Measurements from ENCODE around the gene CENATAC. TPM values are rescaled to one million over a fixed set of nuclear protein-coding genes. Genes with fewer than 3 reads are reported as not detected.
"Not testable (repeated sequence)": the region's sequence is repeated elsewhere in the genome, so short reads cannot be mapped to it uniquely, and the experiment has no call there.

CENATAC gene
- total RNA-seq, 4 donors from 2014 or later = 22.2 to 55.2 (median 30.8) TPM

DNA sequence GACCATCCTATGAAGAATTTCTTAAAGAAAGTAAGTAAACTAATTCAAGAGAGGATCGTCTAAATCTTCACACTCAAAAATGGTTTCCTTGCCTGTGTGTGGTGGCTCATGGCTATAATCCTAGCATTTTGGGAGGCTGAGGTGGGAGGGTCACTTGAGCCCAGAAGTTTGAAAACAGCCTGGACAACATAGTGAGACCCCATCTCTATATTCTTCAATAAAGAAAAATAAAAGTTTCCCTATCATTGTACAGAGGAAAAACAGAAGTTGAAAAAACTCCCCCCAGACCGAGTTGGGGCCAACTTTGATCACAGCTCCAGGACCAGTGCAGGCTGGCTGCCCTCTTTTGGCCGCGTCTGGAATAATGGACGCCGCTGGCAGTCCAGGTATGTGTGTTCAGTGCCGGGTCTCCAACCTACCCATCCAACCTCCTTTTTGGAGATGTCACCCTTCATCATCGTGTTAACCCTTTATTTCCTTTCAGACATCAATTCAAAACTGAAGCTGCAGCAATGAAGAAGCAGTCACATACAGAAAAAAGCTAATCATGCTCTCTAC lies 17.2 kb downstream of the CENATAC start:
- no peak for DNase-seq (ENCODE audit: extremely low spot score)
- 60% methylated on average over 8 of the region's 8 CpGs for WGBS
- TF ChIP-seq CTCF (IDR thresholded peaks at IDR 0.05) = no peak
- no peak for TF ChIP-seq POLR2AphosphoS5 (IDR thresholded peaks at IDR 0.05)
- TF ChIP-seq EP300 (IDR thresholded peaks at IDR 0.05) = no peak
- no peak for TF ChIP-seq POLR2A (IDR thresholded peaks at IDR 0.05; ENCODE audit: low read depth)
- intact Hi-C loops (cut with DNase I) = no loop called here
- no peaks in the 10 kb centered on the region for H3K9me3 ChIP-seq
- H3K27me3 ChIP-seq = no peaks in the 10 kb centered on the region
- peaks cover 28 to 38% (median 34%) of the 10 kb centered on the region in 4 donors for H3K4me1 ChIP-seq
- H3K36me3 ChIP-seq = peaks cover 54 to 68% (median 61%) of the 10 kb centered on the region in 4 donors
- H3K27ac ChIP-seq (replicated peaks in 1 of 4) = peak overlapping the region in 1 of 4 donors; percentile 52
- H3K4me3 ChIP-seq = no peak overlapping the region

DNA sequence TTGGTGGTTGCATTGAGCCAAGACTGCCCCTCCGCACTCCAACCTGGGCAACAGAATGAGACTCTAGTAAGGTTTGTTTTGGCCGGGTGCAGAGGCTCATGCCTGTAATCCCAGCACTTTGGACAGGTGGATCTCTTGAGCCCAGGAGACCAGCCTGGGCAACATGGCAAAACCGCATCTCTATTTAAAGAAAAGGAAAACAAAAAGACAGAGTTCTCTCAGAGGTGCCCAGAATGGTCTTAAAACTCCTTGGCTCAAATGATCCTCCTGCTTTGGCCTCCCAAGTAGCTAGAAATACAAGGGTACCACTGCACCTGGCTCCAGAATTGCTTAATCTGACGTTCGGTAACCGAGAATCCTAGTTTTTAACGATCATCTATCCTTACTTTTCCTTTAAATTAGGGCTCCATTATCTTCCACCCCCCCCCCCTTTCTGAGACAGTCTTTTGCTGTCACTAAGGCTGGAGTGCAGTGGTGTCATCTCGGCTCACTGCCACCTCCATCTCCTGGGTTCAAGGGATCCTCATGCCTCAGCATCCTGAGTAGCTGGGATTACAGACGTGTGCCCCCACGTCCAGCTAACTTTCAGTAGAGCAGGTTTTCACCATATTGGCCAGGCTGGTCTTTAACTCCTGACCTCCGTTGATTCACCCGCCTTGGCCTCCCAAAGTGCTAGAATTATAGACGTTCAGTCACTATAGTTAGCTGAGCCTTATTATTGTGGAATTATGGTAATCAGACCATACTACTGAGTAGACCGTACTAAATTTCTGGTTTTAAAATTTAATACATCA lies 18.5 kb downstream of the CENATAC start:
- peak overlapping the region; percentile 91 to 95 (median 93) for H3K27ac ChIP-seq (replicated peaks in 1 of 4)
- peaks cover 47 to 67% (median 56%) of the 10 kb centered on the region in 4 donors for H3K36me3 ChIP-seq
- TF ChIP-seq EP300 (IDR thresholded peaks at IDR 0.05) = no peak
- TF ChIP-seq POLR2A (IDR thresholded peaks at IDR 0.05; ENCODE audit: low read depth) = no peak
- TF ChIP-seq CTCF (IDR thresholded peaks at IDR 0.05) = no peak
- TF ChIP-seq POLR2AphosphoS5 (IDR thresholded peaks at IDR 0.05) = no peak
- DNase-seq (ENCODE audit: extremely low spot score) = no peak
- peak overlapping the region in 2 of 4 donors; percentile 70 to 78 for H3K4me3 ChIP-seq
- H3K27me3 ChIP-seq = no peaks in the 10 kb centered on the region
- H3K4me1 ChIP-seq = peaks cover 36 to 50% (median 46%) of the 10 kb centered on the region in 4 donors
- WGBS = 72% methylated on average over 14 of the region's 14 CpGs
- H3K9me3 ChIP-seq = no peaks in the 10 kb centered on the region
- intact Hi-C loops (cut with DNase I) = no loop called here

- intact Hi-C loops (cut with DNase I); H3K27me3 ChIP-seq; DNase-seq (ENCODE audit: extremely low spot score); H3K9me3 ChIP-seq: not testable (repeated sequence)
- Histone ChIP-seq H3K36me3 (peaks cover 49 to 67% (median 56%) of the 10 kb centered on the region in 4 donors), H3K4me3 (peak overlapping the region; percentile 70 to 99 (median 78)), H3K4me1 (peaks cover 36 to 55% (median 52%) of the 10 kb centered on the region in 4 donors), H3K27ac (replicated peaks in 1 of 4) (peak overlapping the region; percentile 91 to 95 (median 93))
- WGBS = 3% methylated on average over 10 of the region's 10 CpGs
Measured at GRCh38 chr11:119017377-119017776, 19.4 kb downstream of the CENATAC start.

DNA sequence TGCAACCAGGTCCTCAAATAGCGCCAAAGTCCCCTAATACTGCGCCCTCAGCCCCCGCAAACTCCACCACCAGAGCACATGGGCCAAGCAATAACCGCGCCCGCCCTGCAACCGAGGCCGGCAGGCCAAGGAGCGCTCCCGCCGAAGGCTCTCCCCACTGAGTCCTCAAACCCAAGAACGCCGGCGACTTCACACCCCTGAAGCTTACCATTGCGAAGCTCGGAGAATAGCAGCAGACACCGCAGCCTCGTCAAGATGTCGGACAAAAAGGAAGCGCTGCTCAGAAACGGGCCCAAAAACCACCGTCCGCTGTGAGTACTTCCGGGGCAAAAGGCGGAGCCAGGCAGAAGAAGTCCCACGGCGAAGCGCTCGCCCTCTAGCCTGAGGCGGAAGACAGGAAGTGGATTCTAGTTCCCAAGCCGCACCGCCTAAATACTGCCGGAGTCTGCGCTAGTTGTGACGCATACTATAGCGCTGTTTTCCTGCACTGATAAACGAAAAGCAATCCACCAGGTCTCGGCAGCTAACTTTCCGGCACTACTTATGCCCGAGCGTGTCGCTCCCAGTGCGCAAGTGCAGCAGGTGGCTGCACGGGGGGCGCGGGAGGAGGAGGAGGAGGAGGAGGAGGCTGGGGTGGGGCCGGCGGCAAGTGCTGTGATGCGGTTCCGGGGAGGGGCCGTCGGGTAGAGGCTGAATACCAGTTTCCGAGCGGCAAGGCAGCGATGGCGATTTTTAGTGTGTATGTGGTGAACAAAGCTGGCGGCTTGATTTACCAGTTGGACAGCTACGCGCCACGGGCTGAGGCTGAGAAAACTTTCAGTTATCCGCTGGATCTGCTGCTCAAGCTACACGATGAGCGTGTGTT lies 20.4 kb downstream of the CENATAC start, which contains the start of the genes RPS25 and TRAPPC4:
RPS25 (minus strand) TSS at position 270 of the 865 bp plus-strand sequence; CDS start at position 211, 59 bp downstream.
TRAPPC4 (plus strand) TSS at position 693 of the 865 bp plus-strand sequence; CDS start at position 723, 30 bp downstream.
- WGBS = under 1% methylated on average over 61 of the region's 63 CpGs

More for the DNA sequence above, 20.4 kb downstream of the CENATAC start, which contains the start of the genes RPS25 and TRAPPC4:
- DNase-seq (ENCODE audit: extremely low spot score) = peak; percentile 98
- peak within 1 kb of the TSS; percentile 70 to 99 (median 78) for H3K4me3 ChIP-seq
- H3K27me3 ChIP-seq = no peaks in the 10 kb centered on the region
- TF ChIP-seq POLR2AphosphoS5 (IDR thresholded peaks at IDR 0.05) = peak; percentile 93 to 94
- TF ChIP-seq CTCF (IDR thresholded peaks at IDR 0.05) = no peak
- TF ChIP-seq POLR2A (IDR thresholded peaks at IDR 0.05; ENCODE audit: low read depth) = peak; percentile 80
- TF ChIP-seq EP300 (IDR thresholded peaks at IDR 0.05) = no peak
- H3K9me3 ChIP-seq = no peaks in the 10 kb centered on the region
- intact Hi-C loops (cut with DNase I) = no loop called here
- peak within 1 kb of the TSS; percentile 91 to 95 (median 93) for H3K27ac ChIP-seq (replicated peaks in 1 of 4)
- H3K4me1 ChIP-seq = peaks cover 36 to 58% (median 52%) of the 10 kb centered on the region in 4 donors
- peaks cover 40 to 66% (median 54%) of the 10 kb centered on the region in 4 donors for H3K36me3 ChIP-seq
